Measurements from ENCODE around the gene AIP. TPM values are rescaled to one million over a fixed set of nuclear protein-coding genes. Genes with fewer than 3 reads are reported as not detected.

Gene AIP
- total and polyA plus RNA-seq, 9 of the 15 experiments (the other 6 are each of a cell fraction or from before 2014, with no cell fraction given), result 5.2 to 92.5 (median 52.7) TPM

DNA sequence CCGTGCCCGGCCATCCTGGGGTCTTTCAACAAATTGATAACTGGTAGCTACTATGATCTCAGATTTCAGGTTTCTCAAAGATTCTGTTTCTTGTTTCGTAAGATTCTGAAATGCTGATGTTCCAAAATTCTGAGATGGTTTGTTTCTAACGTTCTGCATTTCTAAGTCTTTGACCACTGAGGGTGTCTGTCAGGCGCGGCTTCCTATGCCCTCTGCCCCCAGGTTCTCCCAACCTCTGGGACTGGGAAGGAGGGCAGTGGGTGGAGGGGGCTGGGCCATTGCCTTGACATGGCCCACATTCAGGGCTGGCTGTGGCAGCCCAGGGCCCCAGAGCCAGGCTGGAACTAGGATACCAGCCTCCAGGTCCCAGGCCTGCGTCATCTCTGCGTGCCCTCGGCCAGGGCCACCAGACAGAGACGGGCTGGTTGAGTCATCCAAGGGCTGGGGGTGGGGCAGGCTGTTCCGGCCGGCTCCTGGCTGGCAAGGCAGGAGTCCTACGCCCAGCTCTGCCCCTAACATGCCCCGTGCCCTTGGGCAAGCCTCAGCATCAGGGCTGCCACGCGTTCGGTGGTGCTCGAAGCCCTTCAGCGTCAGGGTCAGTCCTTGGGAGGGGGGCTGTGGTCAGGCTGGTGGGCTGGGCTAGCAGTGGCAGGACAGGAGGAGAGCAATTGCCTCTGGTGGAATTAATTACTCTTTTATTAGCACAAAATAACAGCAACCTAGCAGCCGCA, 19.0 kb upstream of the AIP start (continued):
- TF ChIP-seq, protein P1, sequence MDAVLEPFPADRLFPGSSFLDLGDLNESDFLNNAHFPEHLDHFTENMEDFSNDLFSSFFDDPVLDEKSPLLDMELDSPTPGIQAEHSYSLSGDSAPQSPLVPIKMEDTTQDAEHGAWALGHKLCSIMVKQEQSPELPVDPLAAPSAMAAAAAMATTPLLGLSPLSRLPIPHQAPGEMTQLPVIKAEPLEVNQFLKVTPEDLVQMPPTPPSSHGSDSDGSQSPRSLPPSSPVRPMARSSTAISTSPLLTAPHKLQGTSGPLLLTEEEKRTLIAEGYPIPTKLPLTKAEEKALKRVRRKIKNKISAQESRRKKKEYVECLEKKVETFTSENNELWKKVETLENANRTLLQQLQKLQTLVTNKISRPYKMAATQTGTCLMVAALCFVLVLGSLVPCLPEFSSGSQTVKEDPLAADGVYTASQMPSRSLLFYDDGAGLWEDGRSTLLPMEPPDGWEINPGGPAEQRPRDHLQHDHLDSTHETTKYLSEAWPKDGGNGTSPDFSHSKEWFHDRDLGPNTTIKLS (IDR thresholded peaks at IDR 0.05; ENCODE audit: borderline replicate concordance, low read depth), result 0 out of 2 replicates have a peak, but pooled peaks have one; percentile 60
- TF ChIP-seq ZNF551 (CRISPR knock-in tag; IDR thresholded peaks at IDR 0.05), result no peak

DNA sequence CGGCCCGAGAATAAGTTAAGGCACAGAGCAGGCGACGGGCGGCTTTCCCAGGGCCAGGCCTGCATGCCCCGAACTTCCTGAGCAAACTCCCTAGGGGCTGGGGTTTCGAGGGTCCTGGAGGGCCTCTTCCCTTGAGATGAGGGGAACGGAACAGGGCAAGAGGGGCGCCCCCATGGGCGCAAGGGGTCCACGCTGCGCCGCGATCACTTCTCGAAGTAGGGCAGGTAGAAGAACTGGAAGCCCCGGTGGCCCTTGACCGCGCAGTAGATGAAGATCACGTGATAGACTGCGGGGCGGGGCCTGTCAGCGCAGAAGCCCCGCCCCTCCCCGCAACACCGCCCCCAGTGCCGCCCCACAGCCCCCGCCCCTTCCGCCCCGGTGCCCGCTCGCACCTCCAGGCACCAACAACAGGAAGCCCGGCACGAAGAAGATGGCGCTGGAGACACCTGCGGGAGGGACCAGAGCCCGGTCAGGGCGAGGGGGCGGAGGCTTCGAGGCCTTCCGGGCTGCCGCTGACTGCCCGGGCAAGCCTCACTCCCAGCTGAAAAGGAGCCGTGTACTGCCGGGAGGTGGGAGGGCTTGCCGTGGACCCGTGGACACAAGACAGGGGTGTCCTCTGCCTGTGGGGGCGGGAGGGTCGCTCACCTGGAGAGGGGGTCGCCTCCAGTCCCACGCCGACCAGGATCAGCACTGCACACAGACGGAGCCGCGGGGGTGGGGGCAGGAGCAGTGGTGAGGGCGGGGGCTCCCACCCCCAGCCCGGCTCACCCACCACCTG, 18.2 kb upstream of the AIP start:
- 3% methylated on average over 32 of the region's 56 CpGs for WGBS (ENCODE audit: insufficient coverage, low coverage, missing lambda C conversion rate)
- ATAC-seq, result peak; percentile 84
- ChIA-PET POLR2A (interaction anchor here (0.5 to 1.8 kb wide), 6 partner anchors 12 to 178 kb away, joined by 3 to 5 read pairs (median 4); partner anchors contain the start of genes AIP and RPS6KB2), CTCF (ENCODE audit: low intra/inter-chr PET ratio) (no interaction called here)
- Histone ChIP-seq H3K27me3 (ENCODE audit: control insufficient read depth in 2 of 2, insufficient read depth in 2 of 2, low read length in 2 of 2) (no peaks in the 10 kb centered on the region), H3K4me2 (ENCODE audit: insufficient read depth, low read length) (peak overlapping the region; percentile 93), H2AFZ (ENCODE audit: low read depth, low read length) (peak overlapping the region; percentile 88), H3K79me2 (ENCODE audit: control insufficient read depth, insufficient read depth, low read length) (peaks cover 12% of the 10 kb centered on the region), H3K9me3 (replicated peaks; ENCODE audit: control insufficient read depth, insufficient read depth, low read depth, low read length) (no peaks in the 10 kb centered on the region), H3K9ac (ENCODE audit: insufficient read depth in 1 of 2, low read depth in 2 of 2, low read length in 2 of 2) (peak overlapping the region; percentile 78 to 95), H3K4me1 (replicated peaks in 1 of 2; ENCODE audit: control insufficient read depth in 2 of 2, insufficient read depth in 2 of 2, low read length in 2 of 2) (peaks cover 20 to 54% of the 10 kb centered on the region in 2 experiments; a peak in 4 of 5 replicates), H3K27ac (ENCODE audit: extremely low read depth, low read depth, low read length) (peak overlapping the region; percentile 86), H3K9me1 (ENCODE audit: control insufficient read depth, insufficient read depth, low read length) (no peaks in the 10 kb centered on the region), H4K20me1 (replicated peaks; ENCODE audit: control insufficient read depth, insufficient read depth, low read length) (no peaks in the 10 kb centered on the region), H3K36me3 (ENCODE audit: control insufficient read depth, insufficient read depth, low read length) (no peaks in the 10 kb centered on the region), H3K4me3 (peak overlapping the region; percentile 75)
- in situ Hi-C loops (cut with MboI), result no loop called here
- peak; percentile 90 to 95 (median 94) for DNase-seq (ENCODE audit: extremely low read depth in 1 of 4, low spot score in 3 of 4)
- peak; percentile 70 for FAIRE-seq
- intact Hi-C loops (cut with micrococcal nuclease), result loop anchor here (5.0 kb wide), 1 partner anchor 42 kb away; no protein-coding TSS in a partner anchor
- BruUV-seq (replicated peaks), result no TSS peak
- TF ChIP-seq, protein P2, sequence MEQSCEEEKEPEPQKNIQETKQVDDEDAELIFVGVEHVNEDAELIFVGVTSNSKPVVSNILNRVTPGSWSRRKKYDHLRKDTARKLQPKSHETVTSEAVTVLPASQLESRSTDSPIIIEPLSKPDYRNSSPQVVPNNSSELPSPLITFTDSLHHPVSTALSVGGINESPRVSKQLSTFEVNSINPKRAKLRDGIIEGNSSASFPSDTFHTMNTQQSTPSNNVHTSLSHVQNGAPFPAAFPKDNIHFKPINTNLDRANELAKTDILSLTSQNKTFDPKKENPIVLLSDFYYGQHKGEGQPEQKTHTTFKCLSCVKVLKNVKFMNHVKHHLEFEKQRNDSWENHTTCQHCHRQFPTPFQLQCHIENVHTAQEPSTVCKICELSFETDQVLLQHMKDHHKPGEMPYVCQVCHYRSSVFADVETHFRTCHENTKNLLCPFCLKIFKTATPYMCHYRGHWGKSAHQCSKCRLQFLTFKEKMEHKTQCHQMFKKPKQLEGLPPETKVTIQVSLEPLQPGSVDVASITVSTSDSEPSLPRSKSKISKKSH (CRISPR knock-in tag; IDR thresholded peaks at IDR 0.05), result no peak
- TF ChIP-seq MTA1 (IDR thresholded peaks at IDR 0.05; ENCODE audit: borderline replicate concordance) (no peak), ZNF274 (IDR thresholded peaks at IDR 0.05; ENCODE audit: borderline replicate concordance, low read depth, low read length) (no peak), PHF20 (IDR thresholded peaks at IDR 0.05; ENCODE audit: partially characterized antibody) (peak; percentile 31), ZNF561 (CRISPR knock-in tag; conservative IDR thresholded peaks at IDR 0.05) (no peak)
- TF ChIP-seq, protein P3, sequence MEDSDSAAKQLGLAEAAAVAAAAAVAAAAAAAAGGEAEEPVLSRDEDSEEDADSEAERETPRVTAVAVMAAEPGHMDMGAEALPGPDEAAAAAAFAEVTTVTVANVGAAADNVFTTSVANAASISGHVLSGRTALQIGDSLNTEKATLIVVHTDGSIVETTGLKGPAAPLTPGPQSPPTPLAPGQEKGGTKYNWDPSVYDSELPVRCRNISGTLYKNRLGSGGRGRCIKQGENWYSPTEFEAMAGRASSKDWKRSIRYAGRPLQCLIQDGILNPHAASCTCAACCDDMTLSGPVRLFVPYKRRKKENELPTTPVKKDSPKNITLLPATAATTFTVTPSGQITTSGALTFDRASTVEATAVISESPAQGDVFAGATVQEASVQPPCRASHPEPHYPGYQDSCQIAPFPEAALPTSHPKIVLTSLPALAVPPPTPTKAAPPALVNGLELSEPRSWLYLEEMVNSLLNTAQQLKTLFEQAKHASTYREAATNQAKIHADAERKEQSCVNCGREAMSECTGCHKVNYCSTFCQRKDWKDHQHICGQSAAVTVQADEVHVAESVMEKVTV (CRISPR knock-in tag; IDR thresholded peaks at IDR 0.05), result no peak
- TF ChIP-seq, protein P4, sequence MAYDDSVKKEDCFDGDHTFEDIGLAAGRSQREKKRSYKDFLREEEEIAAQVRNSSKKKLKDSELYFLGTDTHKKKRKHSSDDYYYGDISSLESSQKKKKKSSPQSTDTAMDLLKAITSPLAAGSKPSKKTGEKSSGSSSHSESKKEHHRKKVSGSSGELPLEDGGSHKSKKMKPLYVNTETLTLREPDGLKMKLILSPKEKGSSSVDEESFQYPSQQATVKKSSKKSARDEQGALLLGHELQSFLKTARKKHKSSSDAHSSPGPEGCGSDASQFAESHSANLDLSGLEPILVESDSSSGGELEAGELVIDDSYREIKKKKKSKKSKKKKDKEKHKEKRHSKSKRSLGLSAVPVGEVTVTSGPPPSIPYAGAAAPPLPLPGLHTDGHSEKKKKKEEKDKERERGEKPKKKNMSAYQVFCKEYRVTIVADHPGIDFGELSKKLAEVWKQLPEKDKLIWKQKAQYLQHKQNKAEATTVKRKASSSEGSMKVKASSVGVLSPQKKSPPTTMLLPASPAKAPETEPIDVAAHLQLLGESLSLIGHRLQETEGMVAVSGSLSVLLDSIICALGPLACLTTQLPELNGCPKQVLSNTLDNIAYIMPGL (CRISPR knock-in tag; IDR thresholded peaks at IDR 0.05), result no peak
- TF ChIP-seq, protein P5, sequence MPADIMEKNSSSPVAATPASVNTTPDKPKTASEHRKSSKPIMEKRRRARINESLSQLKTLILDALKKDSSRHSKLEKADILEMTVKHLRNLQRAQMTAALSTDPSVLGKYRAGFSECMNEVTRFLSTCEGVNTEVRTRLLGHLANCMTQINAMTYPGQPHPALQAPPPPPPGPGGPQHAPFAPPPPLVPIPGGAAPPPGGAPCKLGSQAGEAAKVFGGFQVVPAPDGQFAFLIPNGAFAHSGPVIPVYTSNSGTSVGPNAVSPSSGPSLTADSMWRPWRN (IDR thresholded peaks at IDR 0.05; ENCODE audit: low read depth), result no peak

All from K562 (cell line).